PFSK-1 (cell line): Measurements from ENCODE around the gene RNH1.

Experiments used
- FOXP2 ChIP-seq: optimal IDR thresholded peaks from 2 replicates; pipeline ENCODE3; 2011; ENCODE audit warnings: borderline replicate concordance, control low read depth, inconsistent platforms; ENCODE audit not compliant: insufficient read depth; ENCODE audit errors: extremely low read length, extremely low read depth
- POLR2AphosphoS5 ChIP-seq: IDR thresholded peaks from 2 replicates; pipeline ENCODE4 v1.6.1; 2012; ENCODE audit warnings: low read depth, mild to moderate bottlenecking, control low read depth, low read length, moderate library complexity
- SIN3A ChIP-seq: IDR thresholded peaks from 2 replicates; pipeline ENCODE4 v1.6.1; 2012; ENCODE audit warnings: mild to moderate bottlenecking, low read length, moderate library complexity, borderline replicate concordance; ENCODE audit not compliant: insufficient read depth
- TAF1 ChIP-seq: IDR thresholded peaks from 2 replicates; pipeline ENCODE4 v1.6.1; 2012; ENCODE audit warnings: low read length, control low read depth, borderline replicate concordance; ENCODE audit not compliant: insufficient read depth
- TF ChIP-seq, protein P1 (sequence below), 2 experiments: IDR thresholded peaks; 2 replicates each; pipeline versions ENCODE4 v1.6.1 to v1.8.0; 2011 to 2012; ENCODE audit warnings: low read depth in 2 of 2, low read length in 2 of 2, control low read depth in 1 of 2, inconsistent platforms in 1 of 2, mild to moderate bottlenecking in 1 of 2, moderate library complexity in 1 of 2; ENCODE audit not compliant: insufficient read depth in 1 of 2

The RNH1 gene

DNA sequence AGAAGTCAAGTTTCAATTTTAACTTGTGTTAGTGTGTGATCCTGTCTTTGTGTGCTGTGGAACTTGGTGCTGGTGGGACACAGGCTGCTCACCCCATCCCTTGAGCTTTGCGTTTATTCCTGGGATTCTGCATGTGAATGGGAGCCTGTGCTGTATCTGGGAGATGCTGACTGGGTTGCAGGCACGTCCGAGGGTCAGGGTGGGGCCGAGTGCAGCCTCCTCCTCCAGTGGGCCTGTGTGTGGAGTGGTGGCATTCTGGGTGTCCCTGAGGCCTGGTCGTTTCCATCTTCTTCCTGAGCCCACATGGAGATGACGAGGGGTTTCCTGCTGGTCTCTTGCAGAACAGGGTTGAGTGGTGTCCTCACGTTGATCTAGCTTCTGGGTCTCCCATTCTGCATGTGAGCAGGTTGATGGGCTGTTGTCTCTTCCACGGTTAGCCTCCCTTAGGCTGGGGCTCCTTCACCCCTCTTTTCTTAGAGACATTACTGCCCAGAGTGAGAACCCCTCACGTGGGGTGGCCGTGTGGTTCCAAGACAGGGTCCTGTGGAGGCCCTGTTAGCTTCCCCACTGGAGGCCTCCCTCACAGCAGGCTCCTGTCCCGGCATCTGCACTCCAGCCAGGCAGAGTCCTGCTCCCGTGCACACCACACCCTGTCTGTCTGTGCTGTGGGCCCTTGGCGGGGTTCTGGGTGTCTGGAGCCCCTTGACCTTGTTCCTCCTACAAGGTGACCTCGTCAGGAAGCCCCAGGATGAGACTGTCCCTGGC lies 52.1 kb downstream of the RNH1 start:
- TF ChIP-seq FOXP2, result no peak
- TF ChIP-seq POLR2AphosphoS5, result no peak
- TF ChIP-seq, protein P1, sequence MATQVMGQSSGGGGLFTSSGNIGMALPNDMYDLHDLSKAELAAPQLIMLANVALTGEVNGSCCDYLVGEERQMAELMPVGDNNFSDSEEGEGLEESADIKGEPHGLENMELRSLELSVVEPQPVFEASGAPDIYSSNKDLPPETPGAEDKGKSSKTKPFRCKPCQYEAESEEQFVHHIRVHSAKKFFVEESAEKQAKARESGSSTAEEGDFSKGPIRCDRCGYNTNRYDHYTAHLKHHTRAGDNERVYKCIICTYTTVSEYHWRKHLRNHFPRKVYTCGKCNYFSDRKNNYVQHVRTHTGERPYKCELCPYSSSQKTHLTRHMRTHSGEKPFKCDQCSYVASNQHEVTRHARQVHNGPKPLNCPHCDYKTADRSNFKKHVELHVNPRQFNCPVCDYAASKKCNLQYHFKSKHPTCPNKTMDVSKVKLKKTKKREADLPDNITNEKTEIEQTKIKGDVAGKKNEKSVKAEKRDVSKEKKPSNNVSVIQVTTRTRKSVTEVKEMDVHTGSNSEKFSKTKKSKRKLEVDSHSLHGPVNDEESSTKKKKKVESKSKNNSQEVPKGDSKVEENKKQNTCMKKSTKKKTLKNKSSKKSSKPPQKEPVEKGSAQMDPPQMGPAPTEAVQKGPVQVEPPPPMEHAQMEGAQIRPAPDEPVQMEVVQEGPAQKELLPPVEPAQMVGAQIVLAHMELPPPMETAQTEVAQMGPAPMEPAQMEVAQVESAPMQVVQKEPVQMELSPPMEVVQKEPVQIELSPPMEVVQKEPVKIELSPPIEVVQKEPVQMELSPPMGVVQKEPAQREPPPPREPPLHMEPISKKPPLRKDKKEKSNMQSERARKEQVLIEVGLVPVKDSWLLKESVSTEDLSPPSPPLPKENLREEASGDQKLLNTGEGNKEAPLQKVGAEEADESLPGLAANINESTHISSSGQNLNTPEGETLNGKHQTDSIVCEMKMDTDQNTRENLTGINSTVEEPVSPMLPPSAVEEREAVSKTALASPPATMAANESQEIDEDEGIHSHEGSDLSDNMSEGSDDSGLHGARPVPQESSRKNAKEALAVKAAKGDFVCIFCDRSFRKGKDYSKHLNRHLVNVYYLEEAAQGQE (IDR thresholded peaks at IDR 0.05; ENCODE audit: insufficient read depth in 1 of 2, low read depth in 2 of 2, low read length in 2 of 2), result no peak
- no peak for TF ChIP-seq TAF1
- TF ChIP-seq SIN3A, result no peak

GRCh38 chr11:454043-454442 lies 53.0 kb downstream of the RNH1 start:
- TF ChIP-seq, protein P1 (IDR thresholded peaks at IDR 0.05; ENCODE audit: insufficient read depth in 1 of 2, low read depth in 2 of 2, low read length in 2 of 2), result no peak
- no peak for TF ChIP-seq TAF1

DNA sequence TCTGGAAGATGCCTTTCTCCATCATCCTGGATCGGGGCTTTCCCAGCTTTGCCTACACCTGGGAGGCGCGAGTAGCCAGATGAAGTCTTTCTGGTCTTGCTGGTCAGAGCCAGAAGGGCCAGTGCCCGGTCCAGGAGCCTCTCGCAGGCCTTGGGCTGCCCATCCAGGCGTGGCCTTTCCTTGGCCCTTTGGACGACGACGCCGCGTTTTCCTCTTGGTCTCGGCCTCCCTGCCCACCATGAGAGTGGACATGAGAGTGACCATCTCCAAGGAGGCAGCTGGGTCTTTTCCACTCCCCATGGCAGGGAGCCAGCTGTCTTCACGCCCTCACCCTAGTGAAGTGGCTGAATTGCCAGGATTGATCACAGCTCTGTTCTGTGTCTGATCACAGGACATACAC lies 53.5 kb downstream of the RNH1 start:
- TF ChIP-seq, protein P1 (IDR thresholded peaks at IDR 0.05; ENCODE audit: insufficient read depth in 1 of 2, low read depth in 2 of 2, low read length in 2 of 2), result no peak
- TF ChIP-seq SIN3A (no peak), TAF1 (no peak)

DNA sequence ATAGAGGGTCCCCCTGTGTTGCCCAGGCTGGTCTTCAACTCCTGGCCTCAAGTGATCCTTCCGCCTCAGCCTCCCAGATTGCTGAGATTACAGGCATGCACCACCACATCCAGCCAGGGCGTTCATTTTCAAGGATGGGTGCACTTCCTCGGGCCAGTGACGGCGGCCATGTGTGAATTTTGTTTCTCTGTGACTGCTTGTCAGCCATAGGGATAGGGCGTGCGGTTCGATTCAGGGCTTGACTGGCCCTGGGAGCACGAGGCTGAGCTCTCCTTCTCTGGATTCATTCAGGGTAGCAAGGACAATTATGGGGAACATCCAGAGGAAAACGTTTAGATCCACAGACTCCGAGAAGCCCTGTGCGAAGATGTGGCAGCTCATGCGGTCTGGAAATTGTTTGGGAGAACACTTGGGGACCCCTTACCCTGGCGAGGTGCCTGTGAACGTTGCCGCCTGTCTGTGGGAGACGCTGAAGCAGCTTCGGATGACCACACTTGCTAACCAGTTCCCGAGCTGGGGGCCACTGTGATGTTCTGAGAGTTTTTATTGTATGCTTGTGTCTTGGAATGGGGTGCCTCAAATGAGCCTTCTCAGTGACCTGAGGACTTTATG lies 54.0 kb downstream of the RNH1 start:
- TF ChIP-seq POLR2AphosphoS5 (no peak), SIN3A (no peak), FOXP2 (no peak), TAF1 (no peak)
- TF ChIP-seq, protein P1 (IDR thresholded peaks at IDR 0.05; ENCODE audit: insufficient read depth in 1 of 2, low read depth in 2 of 2, low read length in 2 of 2), result no peak

- TF ChIP-seq, protein P1 (IDR thresholded peaks at IDR 0.05; ENCODE audit: insufficient read depth in 1 of 2, low read depth in 2 of 2, low read length in 2 of 2), result no peak
- TF ChIP-seq POLR2AphosphoS5 (no peak), FOXP2 (no peak), SIN3A (no peak), TAF1 (no peak)
Observed at GRCh38 chr11:452203-452744, 54.8 kb downstream of the RNH1 start.
